Dedifferentiated amniotic fluid mesenchymal stem cell (primary cell): ENCODE results near the gene TNFAIP8.

Experiments
- DNase-seq: peaks from one replicate; pipeline ENCODE4 v3.0.0-alpha.2; 2016; ENCODE audit errors: extremely low spot score

TNFAIP8 gene

DNA sequence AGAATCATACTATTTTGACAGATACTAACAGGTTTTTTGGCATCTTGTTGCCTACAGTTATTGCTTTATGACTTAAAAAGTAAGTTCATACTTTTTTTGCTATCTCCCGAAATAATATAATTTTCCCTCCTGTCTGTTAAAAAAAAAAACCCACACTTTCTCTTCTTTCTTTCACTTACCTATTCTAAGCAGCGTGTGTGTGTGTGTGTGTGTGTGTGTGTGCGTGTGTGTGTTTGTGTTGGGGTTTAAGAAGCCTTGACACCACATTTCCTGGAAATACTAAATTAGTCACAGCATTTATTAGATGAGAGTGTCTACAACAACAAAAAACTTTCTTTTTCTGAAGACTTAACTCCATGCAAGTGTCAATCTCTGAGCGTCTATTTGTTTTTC lies 12.4 kb downstream of the TNFAIP8 start:
- DNase-seq, result no peak

DNA sequence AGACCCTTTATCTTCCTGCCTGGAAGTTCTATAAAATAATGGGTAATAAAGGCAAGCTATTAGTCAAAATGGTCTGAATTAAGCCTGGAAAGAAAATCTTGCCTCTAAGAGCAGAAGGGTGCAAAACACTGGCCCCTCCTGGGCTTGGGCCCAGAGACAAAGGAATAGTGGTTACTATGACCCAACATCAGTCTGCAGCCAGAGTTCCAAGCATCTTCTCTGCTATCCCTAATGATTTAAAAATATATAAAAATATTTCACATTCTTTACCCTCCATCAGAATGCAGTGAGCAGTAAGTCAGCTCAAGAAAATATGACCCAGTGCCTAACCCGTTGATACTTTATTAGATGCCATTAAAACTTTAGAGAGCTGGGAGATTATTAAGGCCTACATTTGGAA lies 14.7 kb downstream of the TNFAIP8 start:
- no peak for DNase-seq

DNA sequence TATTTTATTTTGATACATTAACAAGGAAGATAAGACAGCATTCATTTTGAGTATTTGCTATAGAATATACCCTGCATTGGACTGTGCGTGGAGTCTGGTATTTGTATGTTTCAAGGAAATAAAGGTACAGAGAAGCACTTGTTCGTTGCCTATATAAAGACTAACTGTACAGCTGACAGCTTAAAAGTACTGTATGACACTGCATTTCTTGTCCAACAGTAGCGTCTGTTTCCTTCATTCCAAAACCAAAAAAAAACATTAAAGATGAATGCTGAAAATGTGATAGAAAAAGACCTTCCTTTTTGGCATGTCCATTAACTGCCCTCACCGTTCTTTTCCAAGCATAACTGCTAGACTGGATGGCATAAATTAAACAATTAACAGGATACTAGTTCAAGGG lies 15.3 kb downstream of the TNFAIP8 start:
- no peak for DNase-seq

DNA sequence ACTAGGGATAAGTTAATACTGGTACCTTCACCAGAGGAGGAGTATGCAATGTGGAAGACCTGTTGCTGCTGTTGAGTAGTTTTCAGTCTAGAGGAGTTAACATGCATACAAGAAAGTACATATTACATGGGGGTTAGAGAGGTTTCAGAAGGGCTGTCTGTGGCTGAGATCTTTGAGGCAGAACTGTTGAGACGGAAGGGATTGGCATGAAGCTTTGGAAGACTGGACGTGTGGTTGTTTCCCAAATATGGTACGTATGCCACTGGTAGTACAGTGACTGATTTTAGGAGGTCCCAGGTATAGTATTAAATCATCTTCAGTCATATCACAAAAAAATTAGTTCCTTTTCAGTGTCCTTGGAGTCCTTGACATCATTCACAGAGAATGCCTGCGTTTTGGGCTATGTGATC lies 17.6 kb downstream of the TNFAIP8 start:
- DNase-seq, result no peak

DNA sequence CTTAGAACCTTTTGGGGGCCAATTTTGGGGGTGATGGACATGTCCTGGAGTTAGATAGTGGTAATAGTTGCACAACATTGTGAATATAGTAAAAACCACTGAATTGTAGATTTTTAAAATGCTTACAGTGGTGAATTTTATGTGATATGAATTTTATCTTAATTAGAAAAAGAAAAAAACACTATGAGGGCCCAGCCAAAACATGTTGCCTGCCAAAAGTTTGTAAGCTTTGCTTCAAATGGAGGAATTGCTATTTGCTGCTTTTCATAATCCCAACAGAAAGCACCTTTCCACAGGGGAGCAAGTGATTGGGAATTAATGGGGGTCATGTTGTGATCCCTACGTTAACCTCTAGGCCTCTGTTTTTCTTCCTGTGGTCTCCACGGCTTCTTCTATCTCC lies 19.1 kb downstream of the TNFAIP8 start:
- DNase-seq, result no peak

DNA sequence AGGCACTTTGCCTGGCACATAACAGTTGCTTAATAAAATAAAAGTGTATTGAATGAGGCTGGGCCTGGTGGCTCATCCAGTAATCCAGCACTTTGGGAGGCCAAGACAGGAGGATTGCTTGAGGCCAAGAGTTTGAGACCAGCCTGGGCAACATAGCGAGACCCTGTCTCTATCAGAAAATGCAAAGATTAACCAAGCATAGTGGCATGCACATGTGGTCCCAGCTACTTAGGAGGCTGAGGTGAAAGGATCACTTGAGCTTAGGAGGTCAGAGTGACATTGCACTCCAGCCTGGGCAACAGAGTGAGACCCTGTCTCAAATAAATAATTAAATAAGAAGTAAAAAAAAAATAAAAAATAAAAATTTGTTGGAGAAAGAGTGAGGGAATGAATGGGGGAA lies 21.2 kb downstream of the TNFAIP8 start:
- DNase-seq, result no peak

DNA sequence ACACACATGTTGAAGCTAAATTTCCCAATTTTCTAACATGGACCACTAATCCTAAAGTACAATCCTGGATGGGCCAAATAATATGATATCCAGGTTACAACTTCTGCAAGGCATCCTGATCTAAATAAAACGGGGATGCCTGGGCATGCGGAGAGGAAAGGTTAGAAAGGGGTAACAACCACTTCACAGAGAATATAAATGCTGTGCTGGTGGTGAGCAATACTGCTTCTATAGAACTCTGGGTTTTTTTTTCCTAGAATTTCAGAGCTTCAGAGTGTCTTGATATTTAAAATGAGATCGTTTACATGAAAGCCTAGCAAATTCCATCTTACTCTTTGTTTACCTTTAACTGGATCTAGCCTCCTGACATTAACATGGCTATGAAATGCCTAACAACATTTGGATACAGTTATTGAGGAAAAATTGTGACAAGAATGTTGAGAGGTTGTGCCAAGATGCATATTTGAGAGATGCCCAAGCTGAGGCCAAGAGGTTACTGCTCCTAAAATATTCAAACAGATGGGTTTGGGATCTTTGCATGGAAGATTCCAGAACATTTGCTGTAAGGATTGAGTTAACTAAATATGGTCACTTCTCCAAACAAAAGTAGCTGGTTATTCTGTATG lies 22.4 kb downstream of the TNFAIP8 start:
- DNase-seq, result peak; percentile 38

DNA sequence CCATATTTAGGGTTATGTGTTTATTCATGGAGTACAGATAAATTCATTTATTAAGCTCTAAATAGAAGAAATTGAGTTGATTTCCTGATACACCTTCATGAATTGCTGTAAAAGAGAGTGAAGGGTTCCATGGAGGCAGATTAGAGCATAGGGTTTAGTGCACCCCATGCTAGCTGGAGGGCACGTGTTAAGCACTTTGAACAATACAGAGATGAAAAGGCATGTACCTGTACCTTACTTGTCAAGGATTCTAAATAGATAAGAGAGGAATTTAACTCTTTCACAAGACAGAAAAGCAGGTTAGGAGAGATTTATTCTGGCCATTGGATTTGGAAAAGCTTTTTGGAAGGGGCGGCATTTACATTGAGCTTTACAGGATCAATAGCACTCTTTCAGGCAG lies 23.3 kb downstream of the TNFAIP8 start:
- DNase-seq, result no peak

DNA sequence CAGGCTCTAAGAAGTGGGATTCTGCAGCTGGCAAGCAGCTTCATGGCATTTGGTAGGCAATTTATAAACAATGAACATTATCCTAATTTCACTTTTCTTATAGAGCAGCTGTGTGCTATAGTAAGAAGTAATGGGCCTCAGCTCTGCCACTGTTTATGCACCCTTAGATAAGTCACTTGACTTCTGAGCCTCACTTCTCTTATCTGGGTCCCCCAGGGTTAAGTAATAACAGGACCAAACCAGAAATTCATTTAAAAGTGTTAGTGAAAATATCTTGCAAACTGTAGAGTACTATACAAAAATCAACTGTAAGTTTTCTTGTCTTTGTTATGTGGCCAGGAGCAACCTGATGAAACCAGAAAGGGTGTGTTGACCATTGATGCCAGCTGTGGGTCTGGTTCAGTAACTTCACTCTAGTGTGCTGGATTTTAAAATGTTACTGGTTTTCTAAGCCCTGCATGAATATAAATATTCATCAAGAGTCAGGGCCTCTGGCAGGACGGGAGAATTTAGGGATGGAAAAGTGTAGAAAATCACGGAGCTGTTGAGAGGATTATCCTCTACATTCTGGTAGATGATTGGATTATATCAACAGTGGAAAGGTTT lies 24.2 kb downstream of the TNFAIP8 start:
- no peak for DNase-seq

DNA sequence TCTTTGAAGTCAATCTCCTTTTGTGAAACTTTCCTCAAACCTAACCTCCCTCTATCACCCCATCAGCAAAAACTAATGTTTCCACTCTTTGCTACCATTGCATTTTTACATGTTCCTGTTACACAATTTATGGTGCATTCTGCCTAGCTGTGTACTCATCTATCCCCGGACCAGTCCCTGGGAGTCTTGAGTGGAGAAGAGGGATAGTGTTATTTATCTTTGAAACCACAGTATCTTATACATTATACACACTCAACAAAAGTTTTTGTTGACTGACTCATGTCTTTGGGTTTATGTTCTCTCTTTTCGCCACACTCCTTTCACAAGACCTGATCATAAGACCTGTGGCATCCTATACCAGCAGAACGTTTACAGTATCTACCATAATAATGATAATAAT lies 26.4 kb downstream of the TNFAIP8 start:
- no peak for DNase-seq

DNA sequence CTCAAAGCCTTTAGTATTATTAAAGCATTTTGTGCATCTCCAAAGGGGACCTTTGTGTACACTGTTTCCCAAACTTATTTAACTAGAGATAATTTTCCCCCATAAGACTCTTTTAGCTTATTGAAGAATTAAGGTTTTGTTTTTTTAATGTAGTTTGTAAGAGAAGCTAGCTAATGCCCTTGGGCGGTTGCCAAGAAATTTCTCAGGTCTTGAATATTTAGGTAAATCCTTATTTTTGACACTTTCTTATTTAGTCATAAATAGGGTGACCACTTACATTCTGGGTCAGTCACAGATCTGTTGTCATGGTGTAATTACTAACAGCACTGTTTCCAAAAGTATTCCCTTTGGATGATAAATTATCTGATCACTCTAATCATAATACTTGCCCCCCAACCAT lies 27.2 kb downstream of the TNFAIP8 start:
- DNase-seq, result no peak

DNA sequence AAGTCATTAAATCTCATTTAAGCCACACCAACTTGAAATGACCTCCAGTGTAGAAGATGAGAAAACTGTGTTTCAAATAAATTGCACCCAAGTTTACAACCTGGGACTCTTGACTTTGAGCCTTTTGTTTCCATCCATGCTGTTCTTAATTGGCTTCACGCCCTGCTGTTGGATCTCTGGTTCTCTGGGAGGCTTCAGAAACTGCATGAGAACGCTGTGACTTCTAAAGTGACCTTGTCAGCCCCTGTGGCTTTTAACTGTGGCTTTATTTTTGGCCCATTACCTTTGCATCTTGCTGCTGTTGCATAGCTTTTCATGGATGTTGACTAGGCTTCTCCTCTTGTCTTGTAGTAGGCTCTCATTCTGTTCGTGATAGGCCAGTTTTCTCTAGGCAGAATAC lies 29.3 kb downstream of the TNFAIP8 start:
- DNase-seq, result no peak

DNA sequence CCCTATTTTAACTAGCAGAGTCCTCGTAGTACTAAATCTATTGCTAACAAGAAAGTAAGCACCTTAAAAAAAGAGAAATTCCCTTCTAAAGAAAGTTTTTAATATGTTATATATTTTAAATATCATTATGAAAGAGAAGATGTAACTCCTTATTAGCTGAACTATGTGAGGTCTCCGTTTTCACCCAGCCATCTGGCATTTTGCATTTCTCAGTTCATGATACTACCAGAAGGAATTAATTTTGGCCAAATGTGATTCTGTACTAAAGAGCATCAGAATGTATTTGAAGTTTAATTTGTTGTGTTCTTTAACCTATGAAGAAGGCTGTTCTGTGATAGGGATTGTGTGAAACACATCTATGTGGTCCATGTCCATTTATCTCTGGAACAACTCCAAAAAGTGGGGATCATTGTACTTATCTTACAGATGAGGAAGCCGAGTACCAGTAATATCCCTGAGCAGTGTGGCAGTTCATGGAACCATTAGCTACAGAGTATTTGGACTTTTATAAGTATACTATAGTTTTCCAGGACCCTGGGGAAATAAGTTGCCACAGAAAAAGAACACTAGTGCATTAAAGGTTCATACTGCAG lies 29.8 kb downstream of the TNFAIP8 start:
- no peak for DNase-seq

DNA sequence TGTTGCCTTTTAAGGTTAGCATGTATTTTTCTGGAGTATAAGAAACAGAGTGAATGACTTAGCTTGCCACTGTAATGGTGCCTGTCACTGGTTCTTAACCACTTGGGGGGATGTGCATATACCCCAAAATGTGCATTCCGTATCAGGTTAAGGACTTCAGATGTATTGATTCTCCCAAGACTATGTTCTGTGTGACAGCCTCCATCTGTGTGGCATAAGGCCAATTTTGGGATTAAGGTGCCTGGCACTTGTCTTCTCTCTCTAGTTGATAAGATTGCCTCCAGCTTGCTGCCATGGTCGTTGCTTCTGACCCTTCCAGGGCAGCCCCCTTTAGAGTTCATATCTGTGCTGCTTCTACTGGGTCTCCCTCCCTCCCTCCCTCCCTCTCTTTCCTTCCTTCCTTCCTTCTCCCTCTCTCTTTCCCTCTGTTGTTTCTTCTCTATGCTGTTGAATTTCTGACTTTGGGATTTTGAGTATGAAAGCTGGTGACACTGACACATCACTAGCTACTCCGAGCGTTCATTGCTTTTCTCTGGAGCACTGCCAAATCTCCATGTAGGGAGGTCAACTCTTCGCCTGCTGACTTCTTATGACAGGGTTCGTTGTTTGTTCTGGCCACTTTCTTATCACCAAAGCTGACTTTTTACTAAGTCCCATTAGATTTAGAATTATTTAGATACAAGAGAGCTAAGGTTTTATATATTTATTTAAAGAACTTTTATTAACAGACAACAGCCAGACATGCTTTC lies 31.0 kb downstream of the TNFAIP8 start:
- no peak for DNase-seq

DNA sequence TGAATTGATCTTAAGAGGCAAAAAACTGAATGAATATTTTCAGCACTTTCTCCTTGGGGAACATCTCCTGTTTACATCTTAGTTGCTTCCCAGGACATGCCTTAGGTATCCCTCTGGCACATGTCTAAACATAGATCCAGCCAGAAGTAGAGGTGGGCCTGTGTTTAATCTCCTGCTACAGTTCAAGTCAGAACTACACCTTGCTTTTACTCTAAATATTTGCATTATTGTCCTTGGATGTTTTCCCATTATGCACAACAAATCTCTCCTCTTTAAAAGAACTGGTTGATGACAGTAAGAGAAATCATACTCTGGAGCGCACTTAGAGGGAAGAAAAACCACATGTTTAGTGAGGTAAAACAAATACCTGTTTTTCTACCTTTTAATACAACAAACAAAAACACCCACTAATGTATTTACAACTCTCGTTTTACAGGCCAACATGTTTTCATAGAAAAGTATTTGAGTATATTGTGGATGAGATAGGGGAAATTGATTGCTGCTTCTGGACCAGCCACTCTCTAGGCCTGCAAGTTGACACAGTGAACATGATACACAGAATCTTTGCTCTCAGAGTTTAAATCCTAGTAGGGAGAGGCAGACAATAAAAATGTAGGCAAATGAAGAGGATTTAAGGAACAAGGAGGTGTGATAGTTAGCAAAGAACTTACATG lies 32.3 kb downstream of the TNFAIP8 start:
- no peak for DNase-seq

DNA sequence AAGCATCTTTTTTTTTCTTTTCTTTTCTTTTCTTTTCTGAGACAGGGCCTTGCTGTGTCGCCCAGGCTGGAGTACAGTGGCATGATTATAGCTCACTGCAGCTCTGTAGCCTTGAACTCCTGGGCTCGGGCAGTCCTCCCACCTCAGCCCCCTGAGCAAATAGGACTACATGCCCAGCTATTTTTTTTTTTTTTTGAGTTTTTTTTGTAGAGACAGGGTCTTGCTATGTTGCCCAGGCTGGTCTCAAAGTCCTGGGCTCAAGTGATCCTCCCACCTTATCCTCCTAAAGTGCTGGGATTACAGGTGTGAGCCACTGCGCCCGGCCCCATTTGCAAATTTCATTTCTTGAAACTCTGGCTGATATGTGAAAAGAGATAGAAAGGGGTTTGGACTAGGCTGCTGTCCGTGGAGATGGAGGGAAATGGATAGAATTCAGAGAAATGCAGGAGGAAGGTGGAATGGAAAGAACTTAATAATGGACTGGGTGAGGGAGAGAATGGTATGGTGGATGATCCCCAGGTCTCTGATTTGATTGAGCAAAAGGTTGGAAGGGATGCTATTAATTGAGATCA lies 32.9 kb downstream of the TNFAIP8 start:
- no peak for DNase-seq

DNA sequence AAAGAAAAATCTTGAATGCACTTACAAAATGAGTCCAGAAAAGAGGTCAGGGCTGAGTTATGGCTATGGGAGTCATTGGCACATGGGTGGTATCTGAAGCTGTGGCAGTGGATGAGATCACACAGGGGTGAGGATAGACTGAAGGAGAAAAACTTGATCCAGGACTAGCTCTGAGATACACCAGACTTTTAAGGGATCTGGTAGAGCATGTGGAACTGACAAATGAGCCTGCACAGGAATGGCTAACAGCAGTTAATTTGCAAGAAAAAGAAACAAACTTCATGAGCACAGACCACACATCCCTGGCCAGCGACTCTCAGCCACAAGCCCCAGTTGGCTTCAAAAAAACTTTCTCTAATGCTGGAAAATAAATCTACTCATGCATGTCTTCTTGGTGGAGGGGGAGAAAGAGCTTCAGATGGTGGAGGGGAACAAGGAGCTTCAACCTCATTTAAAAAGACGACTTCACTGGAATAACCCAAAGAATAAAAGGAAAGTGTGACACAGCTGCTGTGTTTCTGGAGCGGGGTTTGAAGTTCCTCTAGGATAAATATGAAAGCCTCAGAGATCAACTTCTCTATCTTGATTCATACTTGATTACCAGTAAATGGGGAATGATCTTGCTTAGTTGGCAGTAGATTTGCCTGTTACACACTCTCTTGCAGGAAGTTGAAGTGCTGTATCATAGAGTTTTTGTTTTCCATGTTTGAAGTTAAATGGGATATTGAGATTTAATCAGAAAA lies 33.6 kb downstream of the TNFAIP8 start:
- DNase-seq, result no peak

DNA sequence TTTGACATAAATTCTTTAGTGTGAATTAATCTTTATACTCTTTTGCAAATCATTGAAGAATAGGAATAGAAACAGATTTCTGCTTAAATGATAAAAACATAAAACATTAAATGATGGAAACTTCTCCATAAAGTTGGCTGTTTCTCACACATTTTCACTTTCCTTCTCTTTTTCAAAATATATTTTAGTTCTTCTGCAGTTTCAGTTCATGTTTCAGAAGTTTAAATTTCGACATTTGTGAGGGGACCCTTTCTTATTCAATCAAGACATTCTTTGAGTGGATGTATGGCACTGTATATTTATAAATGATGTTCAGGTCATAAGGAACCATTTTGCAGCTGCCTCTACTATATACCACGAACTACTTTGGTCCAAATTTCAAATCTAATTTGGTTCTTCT lies 34.6 kb downstream of the TNFAIP8 start:
- no peak for DNase-seq

DNA sequence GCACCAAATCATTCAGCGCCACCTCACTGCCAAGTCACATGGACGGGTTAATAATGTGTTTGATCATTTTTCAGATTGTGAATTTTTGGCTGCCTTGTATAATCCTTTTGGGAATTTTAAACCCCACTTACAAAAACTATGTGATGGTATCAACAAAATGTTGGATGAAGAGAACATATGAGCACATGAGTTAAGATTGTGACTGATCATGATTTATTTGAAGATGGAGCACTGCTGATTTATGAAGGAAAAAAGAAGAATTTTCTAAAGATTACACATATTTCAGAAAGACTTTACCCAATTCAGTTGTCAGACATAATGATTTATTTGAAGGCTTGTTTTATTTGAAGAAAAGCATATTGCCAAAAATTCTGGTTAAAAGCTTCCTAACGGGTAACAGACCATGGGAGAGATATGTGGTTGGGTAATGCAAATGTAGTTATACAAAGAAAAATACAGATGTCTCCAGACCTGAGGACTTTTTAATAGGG lies 37.4 kb downstream of the TNFAIP8 start:
- no peak for DNase-seq

DNA sequence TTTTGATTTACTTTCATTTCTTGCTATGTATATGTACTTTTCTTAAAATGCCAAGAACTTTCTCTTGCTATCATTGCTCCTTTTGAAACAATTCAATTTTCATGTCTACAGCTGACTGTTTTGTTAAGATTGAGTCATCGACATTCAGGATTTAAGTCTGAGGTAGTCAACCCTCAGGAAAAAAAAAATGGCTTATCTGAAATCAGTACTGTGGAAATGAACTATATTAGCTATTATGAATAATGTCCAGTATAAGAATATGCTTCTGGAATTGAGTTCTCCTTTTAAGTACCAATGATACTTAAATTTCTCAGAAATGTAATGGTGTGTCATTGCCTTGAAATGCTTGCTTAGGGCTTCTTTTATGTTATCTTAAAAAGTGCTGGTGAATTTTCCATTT lies 37.9 kb downstream of the TNFAIP8 start:
- no peak for DNase-seq
